HG02981 (cell line): ENCODE measurements around the gene DDX46.
"Not testable (repeated sequence)": the region's sequence is repeated elsewhere in the genome, so short reads cannot be mapped to it uniquely, and the experiment has no call there.

Source experiments
- ATAC-seq: cut with Tn5 transposase; IDR thresholded peaks from one replicate; pipeline ENCODE4 v1.9.1; 2021; ENCODE audit warnings: mild to moderate bottlenecking, moderate library complexity; ENCODE audit not compliant: unreplicated experiment

The DDX46 gene

GRCh38 chr5:134844252-134844651 lies 85.7 kb downstream of the DDX46 start:
- ATAC-seq, result no peak

GRCh38 chr5:134845335-134845851 lies 86.8 kb downstream of the DDX46 start:
- ATAC-seq, result no peak

DNA sequence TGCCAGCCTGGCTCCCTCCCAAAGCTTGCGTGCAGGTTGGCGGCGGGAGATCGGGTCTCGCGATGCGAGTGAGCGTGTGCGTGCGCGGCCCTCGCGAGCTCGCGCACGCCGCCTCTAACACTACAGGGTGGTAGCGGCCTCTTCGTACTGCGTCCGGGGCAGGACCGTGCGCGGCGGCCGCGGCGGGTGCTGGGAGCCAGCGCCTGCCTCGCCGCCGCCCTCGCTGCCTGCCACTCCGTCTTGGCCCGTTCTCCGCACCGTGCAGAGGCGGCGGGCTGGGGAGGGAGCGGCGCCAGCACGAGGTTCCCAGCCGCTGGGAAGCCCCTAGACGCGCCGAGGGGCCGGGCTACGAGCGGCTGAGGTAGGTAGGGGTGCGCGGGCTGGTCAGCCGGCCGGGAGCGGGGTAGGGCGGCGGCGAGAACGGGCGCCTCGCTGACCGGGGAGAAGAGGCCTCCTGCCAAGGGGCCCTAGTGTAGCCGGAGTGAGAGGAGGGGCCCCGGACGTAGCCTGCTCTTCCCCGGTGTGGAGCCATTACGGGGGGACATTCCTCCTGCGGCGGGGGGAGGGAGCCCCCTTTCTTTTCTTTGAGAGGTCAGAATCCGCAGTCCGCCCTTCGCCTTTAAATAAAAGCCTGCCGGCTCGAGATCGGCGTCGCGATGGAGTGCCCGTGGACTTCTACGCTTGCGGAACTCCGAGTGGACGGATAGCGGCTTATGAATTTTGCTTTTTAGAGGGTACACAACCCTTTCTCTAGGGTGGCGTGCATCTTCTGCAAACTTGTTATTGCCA lies 87.5 kb downstream of the DDX46 start, which contains the start of gene C5orf24:
C5orf24 (plus strand) TSS at position 117 of the 789 bp plus-strand sequence. CDS start 8,933 bp downstream, outside the sequence.
- ATAC-seq, result peak; percentile 95

DNA sequence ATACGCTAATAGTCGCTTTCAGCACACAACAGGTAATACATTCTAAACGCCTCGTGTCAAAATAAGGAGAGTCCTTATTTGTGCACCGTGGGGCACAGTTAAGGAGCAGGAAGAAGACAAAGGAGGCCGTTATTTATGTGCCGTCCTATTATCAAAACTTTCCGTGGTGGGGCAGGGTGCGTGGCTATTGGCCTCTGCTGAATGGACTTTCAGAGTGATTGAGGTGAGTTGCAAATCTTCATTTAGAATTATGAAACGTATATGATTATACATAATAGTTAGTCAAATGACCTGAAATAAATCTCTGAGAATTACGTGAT lies 88.0 kb downstream of the DDX46 start:
- ATAC-seq, result no peak

DNA sequence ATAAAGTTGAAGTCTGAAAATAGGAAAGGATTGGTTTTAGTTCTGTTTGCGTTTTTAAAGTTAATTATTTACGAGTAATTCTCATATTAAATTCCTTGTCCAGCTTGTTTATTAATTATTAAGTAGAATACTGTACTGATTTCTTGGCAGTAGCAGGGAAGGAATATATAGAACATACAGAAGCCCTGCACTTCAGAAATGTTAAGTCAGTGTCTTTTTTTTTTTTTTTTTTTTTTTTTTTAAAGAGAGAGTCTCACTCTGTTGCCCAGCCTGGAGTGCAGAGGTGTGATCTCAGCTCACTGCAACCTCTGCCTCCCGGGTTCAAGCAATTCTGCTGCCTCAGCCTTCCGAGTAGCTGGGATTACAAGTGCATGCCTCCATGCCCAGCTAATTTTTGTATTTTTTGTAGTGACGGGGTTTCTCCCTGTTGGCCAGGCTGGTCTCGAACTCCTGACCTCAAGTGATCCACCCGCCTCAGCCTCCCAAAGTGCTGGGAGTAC lies 90.9 kb downstream of the DDX46 start:
- ATAC-seq, result not testable (repeated sequence)

GRCh38 chr5:134851307-134851923 lies 92.8 kb downstream of the DDX46 start:
- ATAC-seq, result no peak

- ATAC-seq, result not testable (repeated sequence)
These were observed 97.9 kb downstream of the DDX46 start for GRCh38 chr5:134856465-134856864.

- ATAC-seq, result no peak
These were observed 98.8 kb downstream of the DDX46 start for GRCh38 chr5:134857401-134857800.

- no peak for ATAC-seq
These were observed 106.1 kb downstream of the DDX46 start for GRCh38 chr5:134864707-134865106.

DNA sequence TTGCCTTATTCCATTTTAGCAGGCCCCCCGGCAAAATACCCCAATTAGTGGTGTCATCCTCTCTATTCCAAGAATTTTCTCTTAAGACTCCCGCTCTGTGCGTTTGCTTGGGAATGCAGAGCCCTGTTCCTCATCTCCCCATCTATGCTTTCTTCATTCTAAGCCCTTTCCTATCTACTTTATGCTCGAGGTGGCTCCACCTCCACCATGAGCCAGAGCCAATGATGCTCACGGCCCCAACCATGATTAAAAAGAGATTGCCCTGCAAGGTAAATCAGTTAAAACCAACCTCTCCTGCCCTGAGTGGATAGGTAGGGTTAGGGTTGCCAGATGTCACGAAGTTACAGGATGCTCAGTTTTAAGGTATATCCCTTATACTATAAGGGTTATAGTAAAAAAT lies 114.9 kb downstream of the DDX46 start:
- ATAC-seq, result no peak

- peak; percentile 80 for ATAC-seq
These were observed 115.6 kb downstream of the DDX46 start, which contains the start of gene TXNDC15 for GRCh38 chr5:134873987-134874830. TXNDC15 (plus strand) TSS chr5:134874371; CDS start chr5:134874428, 57 bp downstream.

GRCh38 chr5:134874831-134875655 lies 116.5 kb downstream of the DDX46 start:
- ATAC-seq, result peak; percentile 25

GRCh38 chr5:134877159-134877558 lies 118.6 kb downstream of the DDX46 start:
- no peak for ATAC-seq

DNA sequence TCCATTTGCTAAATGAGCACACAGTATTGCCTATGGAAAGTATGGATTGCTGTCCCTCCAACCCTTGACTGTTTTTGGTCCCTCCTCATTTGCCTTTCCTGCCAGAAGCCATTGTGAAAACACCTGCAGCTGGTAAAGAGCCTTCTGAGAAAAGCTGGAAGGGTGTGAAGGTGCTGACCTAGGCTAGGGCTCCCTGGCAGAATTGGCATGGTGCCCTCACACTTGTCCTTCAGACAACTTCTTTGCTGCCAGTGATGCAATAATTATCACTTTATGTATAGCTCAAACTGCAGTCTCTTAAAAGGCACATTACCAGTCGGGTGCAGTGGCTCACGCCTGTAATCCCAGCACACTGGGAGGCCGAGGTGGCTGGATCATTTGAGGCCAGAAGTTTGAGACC lies 119.8 kb downstream of the DDX46 start:
- no peak for ATAC-seq

DNA sequence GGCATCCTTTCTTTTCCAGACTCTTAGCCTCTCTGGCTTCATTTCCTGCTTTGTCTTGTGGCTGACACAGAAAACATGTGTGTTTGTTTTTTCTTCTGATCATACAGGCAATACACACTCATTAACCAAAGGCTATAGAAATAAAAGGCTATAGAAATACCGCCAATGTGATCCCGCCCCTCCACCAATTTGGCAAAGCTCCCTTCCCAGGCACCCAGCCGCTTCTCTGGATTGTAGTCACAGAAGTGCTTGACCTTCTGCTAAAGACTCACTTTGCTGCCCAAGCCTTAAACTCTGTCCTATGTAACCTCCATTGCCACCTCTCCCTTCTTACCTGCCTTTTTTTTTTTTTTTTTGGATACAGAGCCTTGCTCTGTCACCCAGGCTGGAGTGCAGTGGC lies 120.9 kb downstream of the DDX46 start:
- no peak for ATAC-seq
